ENCODE results near the gene NDC1. TPM values are rescaled to one million over a fixed set of nuclear protein-coding genes. Genes with fewer than 3 reads are reported as not detected.

The NDC1 gene
- polyA plus RNA-seq, 1 of the 3 experiments (the other 2 are of a cell fraction) = 11.5 TPM

- H3K27ac ChIP-seq (ENCODE audit: low read depth in 2 of 2, low read length in 1 of 2) = no peak overlapping the region
- H4K20me1 ChIP-seq (ENCODE audit: insufficient read depth) = no peaks in the 10 kb centered on the region
- H3K4me1 ChIP-seq (ENCODE audit: control insufficient read depth in 1 of 2, insufficient read depth in 2 of 2, low read depth in 1 of 2, low read length in 1 of 2) = no peaks in the 10 kb centered on the region; a peak in 2 of 4 replicates
- H3K9me2 ChIP-seq = no peaks in the 10 kb centered on the region
- DNase-seq = no peak
- CTCF ChIA-PET = interaction anchor here (0.9 to 1.3 kb wide), 2 partner anchors 9 to 25 kb away, joined by 3 to 5 read pairs; no protein-coding TSS in a partner anchor
- no peaks in the 10 kb centered on the region for H3K27me3 ChIP-seq (ENCODE audit: insufficient read depth)
- peaks cover 12 to 29% of the 10 kb centered on the region in 2 experiments for H3K36me3 ChIP-seq (replicated peaks in 1 of 2; ENCODE audit: control insufficient read depth in 1 of 2, insufficient read depth in 2 of 2, low read length in 1 of 2)
- POLR2A ChIA-PET = no interaction called here
- H2AFZ ChIP-seq (ENCODE audit: low read depth) = no peak overlapping the region
- H3K9me3 ChIP-seq = no peaks in the 10 kb centered on the region
- H3K9ac ChIP-seq = no peak overlapping the region
- TF ChIP-seq FOSL2 (IDR thresholded peaks at IDR 0.05; ENCODE audit: borderline replicate concordance, low read depth) (no peak), MAX (IDR thresholded peaks at IDR 0.05; ENCODE audit: low read depth) (no peak), SMC3 (IDR thresholded peaks at IDR 0.05; ENCODE audit: low read depth, low read length) (no peak), PBX3 (IDR thresholded peaks at IDR 0.05) (peak; percentile 25; the same call in 1 of the 2 replicates), TCF12 (IDR thresholded peaks at IDR 0.05) (0 out of 2 replicates have a peak, but pooled peaks have one; percentile 4)
- H3F3A ChIP-seq (replicated peaks; ENCODE audit: insufficient read depth) = no peaks in the 10 kb centered on the region
- no peak overlapping the region for H3K4me2 ChIP-seq
- H3K79me2 ChIP-seq (ENCODE audit: insufficient read depth) = no peaks in the 10 kb centered on the region
- 91% methylated on average over 2 of the region's 2 CpGs for WGBS (ENCODE audit: low lambda C conversion rate)
- no peak overlapping the region for H3K4me3 ChIP-seq (ENCODE audit: low read depth in 2 of 2, low read length in 1 of 2)
Measured at GRCh38 chr1:53771648-53772047, 66.4 kb downstream of the NDC1 start.

- Histone ChIP-seq H3K4me3 (ENCODE audit: low read depth in 2 of 2, low read length in 1 of 2) (no peak overlapping the region), H3F3A (replicated peaks; ENCODE audit: insufficient read depth) (no peaks in the 10 kb centered on the region), H3K4me1 (ENCODE audit: control insufficient read depth in 1 of 2, insufficient read depth in 2 of 2, low read depth in 1 of 2, low read length in 1 of 2) (peaks cover 0 to 14% of the 10 kb centered on the region in 2 experiments; a peak in 2 of 4 replicates), H3K9ac (no peak overlapping the region), H3K36me3 (replicated peaks in 1 of 2; ENCODE audit: control insufficient read depth in 1 of 2, insufficient read depth in 2 of 2, low read length in 1 of 2) (peaks cover 10 to 33% of the 10 kb centered on the region in 2 experiments), H3K9me3 (no peaks in the 10 kb centered on the region), H3K79me2 (ENCODE audit: insufficient read depth) (no peaks in the 10 kb centered on the region), H3K9me2 (no peaks in the 10 kb centered on the region), H2AFZ (ENCODE audit: low read depth) (no peak overlapping the region), H4K20me1 (ENCODE audit: insufficient read depth) (no peaks in the 10 kb centered on the region), H3K27me3 (ENCODE audit: insufficient read depth) (no peaks in the 10 kb centered on the region), H3K4me2 (no peak overlapping the region), H3K27ac (ENCODE audit: low read depth in 2 of 2, low read length in 1 of 2) (no peak overlapping the region)
- POLR2A ChIA-PET = no interaction called here
- no peak for DNase-seq
- CTCF ChIA-PET = interaction anchor here (0.9 to 1.5 kb wide), 2 partner anchors 43 to 284 kb away, joined by 3 read pairs; no protein-coding TSS in a partner anchor
- 96% methylated on average over 1 of the region's 1 CpG for WGBS (ENCODE audit: low lambda C conversion rate)
- TF ChIP-seq EZH2phosphoT487 (IDR thresholded peaks at IDR 0.05; ENCODE audit: borderline replicate concordance, low read depth) (no peak), RFX5 (IDR thresholded peaks at IDR 0.05; ENCODE audit: low read length) (no peak)
Measured at GRCh38 chr1:53769780-53770179, 68.3 kb downstream of the NDC1 start.

GRCh38 chr1:53769184-53769583 lies 68.9 kb downstream of the NDC1 start:
- DNase-seq = no peak
- H3K9ac ChIP-seq = no peak overlapping the region
- H4K20me1 ChIP-seq (ENCODE audit: insufficient read depth) = no peaks in the 10 kb centered on the region
- ChIA-PET POLR2A (no interaction called here), CTCF (interaction anchor here (0.9 kb wide), 1 partner anchor 283 kb away, joined by 3 read pairs; no protein-coding TSS in a partner anchor)
- no peak overlapping the region for H2AFZ ChIP-seq (ENCODE audit: low read depth)
- no peak overlapping the region for H3K4me3 ChIP-seq (ENCODE audit: low read depth in 2 of 2, low read length in 1 of 2)
- no peaks in the 10 kb centered on the region for H3K9me2 ChIP-seq
- no peak for TF ChIP-seq FOXM1 (IDR thresholded peaks at IDR 0.05; ENCODE audit: low read depth)
- H3K27ac ChIP-seq (ENCODE audit: low read depth in 2 of 2, low read length in 1 of 2) = no peak overlapping the region
- peaks cover 0 to 14% of the 10 kb centered on the region in 2 experiments; a peak in 2 of 4 replicates for H3K4me1 ChIP-seq (ENCODE audit: control insufficient read depth in 1 of 2, insufficient read depth in 2 of 2, low read depth in 1 of 2, low read length in 1 of 2)
- no peaks in the 10 kb centered on the region for H3K9me3 ChIP-seq
- no peaks in the 10 kb centered on the region for H3K79me2 ChIP-seq (ENCODE audit: insufficient read depth)
- WGBS (ENCODE audit: low lambda C conversion rate) = 97% methylated on average over 1 of the region's 1 CpG
- peaks cover 10 to 33% of the 10 kb centered on the region in 2 experiments for H3K36me3 ChIP-seq (replicated peaks in 1 of 2; ENCODE audit: control insufficient read depth in 1 of 2, insufficient read depth in 2 of 2, low read length in 1 of 2)
- H3K4me2 ChIP-seq = no peak overlapping the region
- no peaks in the 10 kb centered on the region for H3F3A ChIP-seq (replicated peaks; ENCODE audit: insufficient read depth)
- no peaks in the 10 kb centered on the region for H3K27me3 ChIP-seq (ENCODE audit: insufficient read depth)

Measured in SK-N-SH (cell line).